GM21576 (cell line): ENCODE measurements around the gene ADGRB3.

Source experiments
- ATAC-seq: cut with Tn5 transposase; IDR thresholded peaks from one replicate; pipeline ENCODE4 v1.9.1; 2021; ENCODE audit warnings: mild to moderate bottlenecking, moderate library complexity; ENCODE audit not compliant: unreplicated experiment

ADGRB3 gene

GRCh38 chr6:68695838-68696237 is 60.8 kb downstream of the ADGRB3 start:
- ATAC-seq = no peak

DNA sequence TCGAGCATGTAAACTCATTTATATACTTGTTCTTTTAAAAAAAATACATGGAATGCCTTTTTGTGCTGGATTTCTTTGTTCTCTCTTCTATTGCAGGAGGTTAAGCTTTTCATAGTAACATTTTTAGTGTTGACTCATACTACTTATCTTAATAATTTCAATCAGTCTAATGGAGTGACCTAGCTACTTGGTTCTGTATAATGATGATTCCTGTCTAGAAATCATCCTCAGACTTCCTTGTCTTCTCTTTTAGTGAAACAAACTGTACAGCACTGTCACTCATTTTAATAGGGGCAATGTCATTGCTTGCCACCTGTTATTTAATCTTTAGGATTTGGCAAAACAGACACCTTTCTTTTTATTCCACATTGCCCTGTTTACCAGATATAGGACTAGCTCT is 62.3 kb downstream of the ADGRB3 start:
- ATAC-seq = no peak

- ATAC-seq = no peak
Measured at GRCh38 chr6:68701159-68701558, 66.1 kb downstream of the ADGRB3 start.

DNA sequence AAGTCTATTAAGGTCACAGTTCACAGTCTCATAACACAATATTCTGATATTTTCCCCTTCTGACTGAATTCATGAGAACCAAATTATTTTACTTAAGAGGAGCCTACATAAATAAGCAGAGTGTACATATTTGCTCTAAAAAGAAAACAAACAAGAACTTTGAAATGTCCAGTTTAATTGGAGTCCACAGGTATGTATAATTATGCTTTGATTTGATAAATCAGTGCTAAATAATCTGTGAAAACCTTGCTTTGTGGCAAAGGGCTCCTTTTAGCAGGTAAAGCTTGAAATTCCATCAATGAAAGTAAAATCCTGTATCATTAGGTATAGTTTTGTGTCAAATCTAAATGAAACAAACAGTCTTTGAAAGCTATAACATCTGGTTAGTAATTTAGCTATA is 69.4 kb downstream of the ADGRB3 start:
- no peak for ATAC-seq

- ATAC-seq = no peak
Measured at GRCh38 chr6:68709091-68709490, 74.0 kb downstream of the ADGRB3 start.

DNA sequence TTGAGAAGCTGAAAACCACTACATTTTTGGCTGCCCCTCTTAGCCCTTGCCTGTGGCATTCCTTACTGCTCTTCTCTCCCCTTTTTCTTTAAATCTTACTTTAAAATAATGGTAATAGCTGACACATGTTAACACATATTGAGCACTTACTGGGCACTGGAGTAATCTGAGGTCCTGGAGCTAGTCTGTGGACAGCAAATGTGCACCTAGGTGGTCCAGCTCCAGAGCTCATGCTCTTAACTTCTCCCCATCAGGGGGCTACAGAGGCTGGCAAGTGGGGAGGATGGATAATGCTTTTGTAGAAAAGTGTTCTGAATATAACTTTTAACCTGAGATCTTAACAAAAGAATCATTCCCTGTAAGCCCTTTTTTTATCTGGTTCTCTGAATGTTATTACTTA is 74.8 kb downstream of the ADGRB3 start:
- no peak for ATAC-seq

- no peak for ATAC-seq
Measured at GRCh38 chr6:68710496-68710895, 75.4 kb downstream of the ADGRB3 start.

DNA sequence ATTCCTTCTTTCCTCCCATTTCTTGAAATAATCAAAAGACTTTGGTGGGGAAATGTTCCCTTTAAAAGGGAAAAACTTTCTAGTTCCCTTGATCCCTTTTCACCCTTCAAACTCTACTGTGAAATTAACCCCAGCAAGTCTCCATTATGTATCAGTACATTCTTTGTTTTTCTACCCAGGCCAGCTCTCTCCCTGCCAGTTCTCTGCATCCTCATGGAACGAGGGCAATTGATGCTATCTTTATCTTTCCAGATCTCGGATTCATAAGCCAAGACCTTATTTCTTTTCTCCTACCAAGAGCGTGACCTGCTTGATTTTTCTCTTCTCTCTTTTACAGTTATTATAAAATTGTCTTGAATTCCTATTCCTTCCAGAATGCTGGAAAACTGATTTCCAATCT is 75.8 kb downstream of the ADGRB3 start:
- no peak for ATAC-seq

- ATAC-seq = no peak
Measured at GRCh38 chr6:68711386-68712000, 76.4 kb downstream of the ADGRB3 start.

DNA sequence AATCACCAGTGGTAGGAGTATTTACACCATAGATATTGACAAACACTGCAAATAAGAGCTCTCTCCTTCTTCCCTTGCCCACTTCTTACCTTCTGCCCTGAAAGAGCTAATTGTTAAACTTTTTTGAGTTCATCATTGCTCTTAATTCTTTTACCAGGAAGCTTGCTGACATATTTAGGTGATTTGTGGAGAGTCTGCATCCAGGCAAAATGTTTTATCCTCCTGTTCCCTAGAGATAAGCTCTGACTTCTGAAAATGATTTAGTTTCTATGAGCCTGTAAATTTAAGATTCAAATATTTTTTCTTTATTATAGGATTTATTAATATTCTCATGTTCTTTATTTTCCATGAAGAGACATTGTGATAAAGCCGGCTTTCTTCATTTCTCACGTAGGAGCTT is 81.5 kb downstream of the ADGRB3 start:
- ATAC-seq = no peak

GRCh38 chr6:68718385-68719073 is 83.4 kb downstream of the ADGRB3 start:
- ATAC-seq = no peak

- no peak for ATAC-seq
Measured at GRCh38 chr6:68719761-68720160, 84.7 kb downstream of the ADGRB3 start.

DNA sequence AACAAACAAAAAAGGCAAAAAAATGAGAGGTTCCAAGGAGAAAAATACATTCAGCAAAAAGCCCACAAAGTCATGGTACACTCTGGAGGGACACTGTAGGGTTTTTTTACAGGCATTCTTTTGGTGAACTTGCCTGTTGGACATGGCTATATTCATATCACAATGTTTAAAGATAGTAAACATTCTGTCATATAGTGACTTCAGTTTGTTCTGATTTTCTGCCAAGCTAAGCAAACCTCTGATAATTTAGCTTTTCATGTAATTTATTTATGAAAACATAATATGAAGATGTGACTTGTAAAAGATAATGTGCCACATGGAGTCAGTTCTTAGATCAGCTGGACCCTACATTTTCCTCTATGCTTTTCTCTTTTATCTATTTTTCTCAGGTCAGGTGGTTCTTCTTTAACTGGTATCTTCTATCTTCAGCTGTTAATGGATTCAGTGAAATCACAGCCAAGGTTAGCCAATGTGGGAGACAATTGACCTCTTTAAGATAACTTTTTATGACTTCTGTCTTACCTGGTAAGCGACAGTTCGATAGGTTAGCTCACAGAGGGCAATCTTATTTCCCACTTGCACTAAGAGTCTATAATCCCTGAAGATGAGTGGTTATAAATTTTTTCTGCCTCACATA is 87.9 kb downstream of the ADGRB3 start:
- no peak for ATAC-seq

DNA sequence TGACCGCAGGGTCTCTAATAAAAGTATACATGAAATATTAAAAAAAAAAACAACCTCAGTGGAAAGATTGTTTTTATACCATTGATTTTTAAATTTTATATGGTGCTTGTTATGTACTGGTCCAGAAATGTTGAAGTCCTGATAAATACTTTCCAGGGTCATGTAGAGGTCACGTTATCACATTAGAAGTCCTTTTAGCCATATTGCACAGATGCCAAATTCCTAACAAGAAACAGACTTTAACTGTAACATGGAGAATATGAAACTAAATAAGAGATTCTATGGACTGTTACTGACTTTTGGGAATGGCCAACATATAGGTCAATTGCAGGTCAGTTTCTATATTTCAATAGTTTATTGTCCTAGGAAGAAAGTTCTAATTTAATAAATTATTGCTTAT is 89.0 kb downstream of the ADGRB3 start:
- ATAC-seq = no peak

DNA sequence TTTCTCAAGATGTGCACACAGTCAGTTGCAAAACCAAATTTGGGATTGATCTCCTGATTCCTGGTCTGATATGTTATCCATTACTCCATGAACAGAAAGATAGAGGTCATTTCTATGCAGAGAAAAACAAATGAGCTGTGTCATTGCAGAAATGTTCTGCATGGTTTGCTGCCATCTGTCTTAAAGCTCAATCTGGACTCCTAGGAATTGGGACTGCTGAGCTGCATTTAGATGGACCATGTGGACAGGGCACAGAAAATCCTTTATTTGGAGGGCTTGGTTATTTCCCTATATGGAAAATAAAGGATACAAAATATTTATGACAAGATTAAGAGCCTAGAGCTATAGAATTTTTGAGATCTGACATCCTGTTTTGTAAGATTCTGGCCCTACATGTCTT is 91.3 kb downstream of the ADGRB3 start:
- no peak for ATAC-seq

DNA sequence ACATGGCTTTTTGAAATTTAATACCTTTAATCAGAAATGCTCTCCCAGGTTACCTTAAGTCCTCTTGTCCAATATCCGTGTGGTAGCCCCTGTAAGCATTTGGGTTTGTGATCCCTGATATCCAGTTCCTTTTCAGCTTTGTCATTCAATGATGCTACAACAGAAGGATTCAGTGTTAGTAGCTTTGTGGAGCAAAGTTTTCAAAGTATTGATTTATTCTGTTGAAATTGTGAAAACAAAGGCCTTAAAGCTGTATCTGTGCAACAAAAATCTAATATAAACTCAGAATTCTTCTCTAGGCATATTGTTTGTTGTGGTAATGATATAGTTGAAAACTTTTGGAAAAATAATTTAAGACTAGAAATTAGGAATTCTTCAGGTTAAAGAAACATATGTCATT is 91.9 kb downstream of the ADGRB3 start:
- no peak for ATAC-seq

DNA sequence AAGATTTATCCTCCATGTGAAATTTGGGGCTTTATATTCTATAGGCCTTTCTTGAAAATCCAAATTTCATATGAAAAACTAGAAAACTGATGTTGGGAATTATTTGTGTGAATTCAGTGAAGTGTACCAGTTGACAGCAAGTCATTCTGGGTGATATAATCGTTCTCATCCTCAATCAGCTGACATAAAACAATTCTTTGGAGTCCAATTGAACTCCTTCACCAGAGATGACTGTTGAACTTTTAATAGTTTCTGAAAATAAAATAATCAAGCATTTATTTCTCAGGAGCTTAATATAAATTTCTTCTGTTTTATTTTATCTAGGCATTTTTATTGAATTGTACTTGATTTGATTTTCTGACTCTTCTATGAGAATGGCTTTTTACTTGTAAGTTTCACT is 92.6 kb downstream of the ADGRB3 start:
- no peak for ATAC-seq

GRCh38 chr6:68728159-68728979 is 93.3 kb downstream of the ADGRB3 start:
- no peak for ATAC-seq

GRCh38 chr6:68729377-68729903 is 94.4 kb downstream of the ADGRB3 start:
- ATAC-seq = no peak

- no peak for ATAC-seq
Measured at GRCh38 chr6:68730291-68731054, 95.4 kb downstream of the ADGRB3 start.

- no peak for ATAC-seq
Measured at GRCh38 chr6:68732423-68732822, 97.3 kb downstream of the ADGRB3 start.
